ENCODE results near the gene EML1. TPM values are rescaled to one million over a fixed set of nuclear protein-coding genes. Genes with fewer than 3 reads are reported as not detected.

EML1 gene
- polyA plus RNA-seq, 1 donor from 2014 or later, result 21.7 TPM

- Histone ChIP-seq H3K27me3 (ENCODE audit: insufficient read depth, low read depth, low read length) (no peaks in the 10 kb centered on the region), H2AFZ (ENCODE audit: low read depth, low read length) (no peak overlapping the region), H3K9me2 (ENCODE audit: insufficient read depth, low read length) (no peaks in the 10 kb centered on the region), H3K9ac (ENCODE audit: low read length) (no peak overlapping the region), H3K9me3 (ENCODE audit: low read length) (no peaks in the 10 kb centered on the region), H3K79me2 (replicated peaks; ENCODE audit: insufficient read depth, low read length) (no peaks in the 10 kb centered on the region), H3K36me3 (ENCODE audit: insufficient read depth, low read length) (no peaks in the 10 kb centered on the region), H3F3A (ENCODE audit: insufficient read depth, low read length, poor library complexity, severe bottlenecking) (no peaks in the 10 kb centered on the region), H3K4me2 (ENCODE audit: low read length) (no peak overlapping the region), H4K20me1 (ENCODE audit: insufficient read depth) (no peaks in the 10 kb centered on the region), H3K27ac (ENCODE audit: low read length) (no peak overlapping the region), H3K4me3 (ENCODE audit: low read length) (no peak overlapping the region)
- TF ChIP-seq MXI1 (conservative IDR thresholded peaks at IDR 0.05; ENCODE audit: poor library complexity, severe bottlenecking), result no peak
- no peak for TF ChIP-seq EP300 (conservative IDR thresholded peaks at IDR 0.05; ENCODE audit: poor library complexity, severe bottlenecking)
- TF ChIP-seq EZH2 (IDR thresholded peaks at IDR 0.05; ENCODE audit: borderline replicate concordance, insufficient read depth, low read length, poor library complexity, severe bottlenecking), result no peak
Measured at GRCh38 chr14:99747582-99748330, 45.5 kb upstream of the EML1 start.

- Histone ChIP-seq H3K27me3 (ENCODE audit: insufficient read depth, low read depth, low read length) (no peaks in the 10 kb centered on the region), H3K9me2 (ENCODE audit: insufficient read depth, low read length) (no peaks in the 10 kb centered on the region), H2AFZ (ENCODE audit: low read depth, low read length) (no peak overlapping the region), H4K20me1 (ENCODE audit: insufficient read depth) (no peaks in the 10 kb centered on the region), H3K4me2 (ENCODE audit: low read length) (no peak overlapping the region), H3K79me2 (replicated peaks; ENCODE audit: insufficient read depth, low read length) (no peaks in the 10 kb centered on the region), H3K9ac (ENCODE audit: low read length) (no peak overlapping the region), H3K9me3 (ENCODE audit: low read length) (no peaks in the 10 kb centered on the region), H3K4me3 (ENCODE audit: low read length) (no peak overlapping the region), H3K27ac (ENCODE audit: low read length) (no peak overlapping the region), H3K36me3 (ENCODE audit: insufficient read depth, low read length) (no peaks in the 10 kb centered on the region), H3F3A (ENCODE audit: insufficient read depth, low read length, poor library complexity, severe bottlenecking) (no peaks in the 10 kb centered on the region)
- no peak for TF ChIP-seq CTCF (IDR thresholded peaks at IDR 0.05; ENCODE audit: poor library complexity, severe bottlenecking)
- TF ChIP-seq RAD21 (conservative IDR thresholded peaks at IDR 0.05), result no peak
- TF ChIP-seq EZH2 (IDR thresholded peaks at IDR 0.05; ENCODE audit: borderline replicate concordance, insufficient read depth, low read length, poor library complexity, severe bottlenecking), result no peak
- TF ChIP-seq REST (IDR thresholded peaks at IDR 0.05; ENCODE audit: borderline replicate concordance), result no peak
- TF ChIP-seq POLR2AphosphoS5 (IDR thresholded peaks at IDR 0.05), result no peak
- no peak for TF ChIP-seq MXI1 (conservative IDR thresholded peaks at IDR 0.05; ENCODE audit: poor library complexity, severe bottlenecking)
- no peak for TF ChIP-seq SMC3 (conservative IDR thresholded peaks at IDR 0.05; ENCODE audit: poor library complexity)
- no peak for TF ChIP-seq EP300 (conservative IDR thresholded peaks at IDR 0.05; ENCODE audit: poor library complexity, severe bottlenecking)
- TF ChIP-seq TAF1 (IDR thresholded peaks at IDR 0.05; ENCODE audit: low read depth), result no peak
Measured at GRCh38 chr14:99748529-99748928, 44.7 kb upstream of the EML1 start.

Data from neural cell (in vitro differentiated cells).